GM18505 (cell line): ENCODE results near the gene CD37.
"Not testable (repeated sequence)": the region's sequence is repeated elsewhere in the genome, so short reads cannot be mapped to it uniquely, and the experiment has no call there.

ENCODE experiments used
- ATAC-seq: cut with Tn5 transposase; IDR thresholded peaks from one replicate; pipeline ENCODE4 v1.9.1; 2021; ENCODE audit not compliant: unreplicated experiment
- POLR2A ChIP-seq: IDR thresholded peaks from 4 replicates; pipeline ENCODE4 v1.6.1; 2011; ENCODE audit warnings: borderline replicate concordance; ENCODE audit not compliant: insufficient read depth, insufficient read length; ENCODE audit errors: extremely low read depth

The CD37 gene

GRCh38 chr19:49315111-49315510 lies 20.1 kb upstream of the CD37 start:
- no peak for TF ChIP-seq POLR2A
- no peak for ATAC-seq

GRCh38 chr19:49316284-49316683 lies 18.9 kb upstream of the CD37 start:
- no peak for ATAC-seq

GRCh38 chr19:49318296-49318695 lies 16.9 kb upstream of the CD37 start:
- TF ChIP-seq POLR2A = no peak
- ATAC-seq = no peak

More at GRCh38 chr19:49316284-49316683, 18.9 kb upstream of the CD37 start:
- no peak for TF ChIP-seq POLR2A

GRCh38 chr19:49324801-49325576 lies 10.2 kb upstream of the CD37 start, which contains the start of gene SLC6A16:
Gene SLC6A16 (minus strand): TSS chr19:49325191. CDS start chr19:49311347, 13,844 bp downstream.
- no peak for TF ChIP-seq POLR2A

GRCh38 chr19:49325756-49326155 lies 9.4 kb upstream of the CD37 start:
- not testable (repeated sequence) for ATAC-seq

More at GRCh38 chr19:49324801-49325576, 10.2 kb upstream of the CD37 start, which contains the start of gene SLC6A16:
- ATAC-seq = no peak

GRCh38 chr19:49326165-49326704 lies 9.0 kb upstream of the CD37 start:
- TF ChIP-seq POLR2A = no peak
- ATAC-seq = no peak

GRCh38 chr19:49327878-49328544 lies 7.2 kb upstream of the CD37 start:
- TF ChIP-seq POLR2A = no peak
- no peak for ATAC-seq

GRCh38 chr19:49328741-49329140 lies 6.5 kb upstream of the CD37 start:
- no peak for TF ChIP-seq POLR2A
- no peak for ATAC-seq

- ATAC-seq = not testable (repeated sequence)
These were observed 4.0 kb upstream of the CD37 start for GRCh38 chr19:49331187-49331586.

GRCh38 chr19:49331616-49332055 lies 3.6 kb upstream of the CD37 start:
- no peak for ATAC-seq
- no peak for TF ChIP-seq POLR2A

GRCh38 chr19:49332691-49333417 lies 2.4 kb upstream of the CD37 start:
- not testable (repeated sequence) for ATAC-seq

GRCh38 chr19:49333418-49333805 lies 1.8 kb upstream of the CD37 start:
- TF ChIP-seq POLR2A = no peak
- peak; percentile 1 for ATAC-seq

- ATAC-seq = peak; percentile 50
- peak; percentile 92 for TF ChIP-seq POLR2A
These were observed 1.4 kb upstream of the CD37 start for GRCh38 chr19:49333811-49334288.
